Fibroblast of the aortic adventitia (primary cell): ENCODE results near the gene EXOC6B. TPM values are rescaled to one million over a fixed set of nuclear protein-coding genes. Genes with fewer than 3 reads are reported as not detected.

ENCODE experiments used
- DNase-seq: peaks from one replicate; pipeline ENCODE4 v3.0.0-alpha.2; 2010; ENCODE audit warnings: low read depth
- H3K4me3 ChIP-seq: 2 replicates; pipeline ENCODE4 v1.5.1; 2011; ENCODE audit warnings: low read depth, mild to moderate bottlenecking, control low read depth, low read length, moderate library complexity
- total RNA-seq: library from RNA; depleted of rRNA; stranded (reverse); fragments of >200 nt; gene quantifications from 2 replicates; pipeline ENCODE4 v1.2.3, GENCODE V29; 2012; ENCODE audit warnings: low replicate concordance
- TF ChIP-seq, protein P1 (sequence below): IDR thresholded peaks from 2 replicates; pipeline ENCODE4 v1.5.1; 2011; ENCODE audit warnings: mild to moderate bottlenecking, low read length, control low read depth, inconsistent platforms; ENCODE audit not compliant: insufficient read depth

Gene EXOC6B
- total RNA-seq, 1 donor = 30.2 TPM

DNA sequence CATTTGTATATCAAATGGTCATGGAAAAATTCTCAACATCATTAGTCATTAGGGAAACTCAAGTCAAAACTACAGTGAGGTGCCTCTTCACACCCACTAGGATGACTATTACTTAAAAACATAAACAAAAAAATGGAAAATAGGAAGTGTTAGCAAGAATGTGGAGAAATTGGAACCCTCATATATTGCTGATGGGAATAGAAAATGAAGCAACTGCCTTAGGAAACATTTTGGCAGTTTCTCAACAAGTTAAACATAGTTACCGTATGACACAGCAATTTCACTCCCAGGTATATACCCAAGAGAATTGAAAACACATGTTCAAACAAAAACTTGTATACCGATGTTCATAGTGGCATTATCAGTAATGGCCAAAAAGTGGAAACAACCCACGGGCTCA is 660.0 kb downstream of the EXOC6B start:
- DNase-seq = no peak
- no peak overlapping the region for H3K4me3 ChIP-seq

DNA sequence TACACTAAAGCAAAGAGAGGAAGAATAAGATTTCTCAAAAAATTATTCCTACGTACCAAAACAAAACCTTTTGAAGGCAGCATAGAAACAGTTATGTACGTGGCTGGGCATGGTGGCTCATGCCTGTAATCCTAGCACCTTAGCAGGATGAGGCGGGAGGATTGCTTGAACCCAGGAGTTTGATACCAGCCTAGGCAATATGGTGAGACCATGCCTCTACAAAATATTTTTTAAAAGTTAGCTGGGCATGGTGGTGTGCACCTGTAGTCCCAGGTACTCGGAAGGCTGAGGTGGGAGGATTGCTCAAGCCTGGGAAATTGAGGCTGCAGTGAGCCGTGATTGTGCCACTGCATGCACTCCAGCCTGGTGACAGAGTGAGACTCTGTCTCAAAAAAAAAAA is 663.3 kb downstream of the EXOC6B start:
- TF ChIP-seq, protein P1, sequence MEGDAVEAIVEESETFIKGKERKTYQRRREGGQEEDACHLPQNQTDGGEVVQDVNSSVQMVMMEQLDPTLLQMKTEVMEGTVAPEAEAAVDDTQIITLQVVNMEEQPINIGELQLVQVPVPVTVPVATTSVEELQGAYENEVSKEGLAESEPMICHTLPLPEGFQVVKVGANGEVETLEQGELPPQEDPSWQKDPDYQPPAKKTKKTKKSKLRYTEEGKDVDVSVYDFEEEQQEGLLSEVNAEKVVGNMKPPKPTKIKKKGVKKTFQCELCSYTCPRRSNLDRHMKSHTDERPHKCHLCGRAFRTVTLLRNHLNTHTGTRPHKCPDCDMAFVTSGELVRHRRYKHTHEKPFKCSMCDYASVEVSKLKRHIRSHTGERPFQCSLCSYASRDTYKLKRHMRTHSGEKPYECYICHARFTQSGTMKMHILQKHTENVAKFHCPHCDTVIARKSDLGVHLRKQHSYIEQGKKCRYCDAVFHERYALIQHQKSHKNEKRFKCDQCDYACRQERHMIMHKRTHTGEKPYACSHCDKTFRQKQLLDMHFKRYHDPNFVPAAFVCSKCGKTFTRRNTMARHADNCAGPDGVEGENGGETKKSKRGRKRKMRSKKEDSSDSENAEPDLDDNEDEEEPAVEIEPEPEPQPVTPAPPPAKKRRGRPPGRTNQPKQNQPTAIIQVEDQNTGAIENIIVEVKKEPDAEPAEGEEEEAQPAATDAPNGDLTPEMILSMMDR = no peak

More for the DNA sequence above, 660.0 kb downstream of the EXOC6B start:
- TF ChIP-seq, protein P1 = no peak

DNA sequence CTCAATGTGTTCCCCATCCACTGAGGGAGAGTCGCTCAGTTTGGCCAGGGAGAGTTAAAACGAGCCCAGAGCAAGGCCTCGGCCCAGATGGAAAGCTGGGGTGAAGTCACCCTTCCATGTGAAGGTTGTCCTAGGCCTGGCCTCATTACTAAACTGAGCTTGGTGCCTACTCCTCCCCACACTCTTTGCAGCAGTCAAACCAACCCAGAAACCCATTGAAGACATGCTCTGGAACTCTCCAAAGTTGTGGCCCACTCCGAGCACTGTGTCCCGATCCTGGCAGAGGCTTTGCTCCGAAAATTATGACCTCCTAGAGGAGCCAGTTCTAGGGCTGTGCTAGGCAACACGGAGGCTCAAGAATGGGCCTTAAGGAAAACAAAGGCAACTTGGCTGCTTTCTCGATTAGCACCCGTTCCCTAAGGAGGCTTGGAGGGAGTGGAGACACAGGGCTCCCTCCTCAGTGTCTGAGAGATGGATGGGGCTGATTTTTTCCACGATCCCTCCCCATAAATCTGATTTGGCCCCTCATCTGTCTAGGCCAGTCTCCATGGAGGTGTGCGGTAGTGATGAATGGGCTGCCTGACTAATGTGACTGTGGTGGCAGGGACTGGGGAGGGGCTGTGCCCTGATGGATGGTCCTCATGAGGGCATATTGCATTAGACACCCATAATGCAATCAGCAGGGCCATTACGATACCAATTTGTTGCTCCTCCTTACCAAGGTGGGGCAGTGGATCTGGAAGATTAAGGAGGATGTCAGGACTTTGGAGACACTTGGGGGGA is 666.4 kb downstream of the EXOC6B start:
- TF ChIP-seq, protein P1 = no peak
- no peak for DNase-seq
- no peak overlapping the region for H3K4me3 ChIP-seq

More for the DNA sequence above, 663.3 kb downstream of the EXOC6B start:
- H3K4me3 ChIP-seq = no peak overlapping the region
- no peak for DNase-seq

DNA sequence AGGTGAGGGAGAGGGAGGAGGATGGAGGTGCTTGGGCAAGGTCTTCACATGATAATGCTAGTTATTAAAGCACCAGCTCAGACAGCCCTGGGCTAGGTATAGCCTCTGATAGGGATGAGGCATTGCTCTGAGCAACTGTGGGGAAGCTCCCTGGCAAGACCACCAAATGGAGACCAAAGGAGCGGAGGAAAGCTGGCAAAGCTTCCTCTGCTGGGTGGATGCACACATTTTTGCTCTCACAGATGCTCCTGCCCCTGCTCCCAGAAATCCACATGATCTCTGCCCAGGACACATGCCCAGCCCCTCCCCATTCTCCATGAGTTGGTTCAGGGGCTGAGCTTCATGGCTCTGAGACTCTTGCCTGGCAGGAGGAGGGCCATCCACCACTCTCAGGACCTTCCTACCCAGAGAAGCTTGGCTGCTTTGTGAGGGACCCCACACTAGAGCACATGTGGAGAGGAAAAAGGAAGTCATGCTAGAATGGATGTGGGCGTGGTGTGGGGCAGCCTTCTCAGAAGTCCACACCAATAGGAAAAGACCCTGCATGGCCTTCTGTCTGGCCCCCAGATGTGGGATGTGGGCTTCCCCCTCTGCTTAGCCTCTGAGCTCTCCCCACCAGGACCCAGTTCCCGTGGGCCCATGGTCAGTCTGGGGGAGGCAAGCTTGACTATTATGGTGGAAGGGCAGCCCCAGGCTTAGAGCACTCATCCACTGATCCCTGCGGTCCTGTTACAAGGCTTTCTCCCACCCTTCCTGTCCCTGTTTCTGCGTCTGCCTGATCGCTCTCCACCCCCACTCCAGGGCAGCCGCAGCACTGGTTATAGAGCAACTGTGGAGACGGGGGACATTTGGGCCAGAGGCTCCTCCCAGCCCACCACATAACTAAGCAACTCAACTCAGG is 667.7 kb downstream of the EXOC6B start:
- TF ChIP-seq, protein P1 = no peak
- no peak for DNase-seq
- no peak overlapping the region for H3K4me3 ChIP-seq

DNA sequence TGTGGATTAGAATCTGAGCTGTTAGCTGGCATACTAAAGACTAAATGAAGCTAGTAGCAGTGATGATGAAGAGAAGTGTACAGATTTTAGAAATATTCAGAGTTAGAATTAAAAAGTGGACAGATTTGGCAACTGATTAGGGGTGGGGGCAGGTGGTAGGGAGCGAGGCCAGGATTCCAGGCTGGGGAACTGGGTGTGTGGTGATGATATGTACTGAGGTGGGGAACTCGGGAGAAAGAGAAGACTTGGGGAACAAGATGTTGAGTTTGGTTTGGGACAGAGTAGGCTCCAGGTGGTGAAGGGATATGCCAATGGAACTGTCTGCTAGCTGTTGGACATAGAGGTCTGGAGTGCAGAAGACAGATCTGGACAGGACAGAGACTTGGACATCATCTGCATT is 669.0 kb downstream of the EXOC6B start:
- no peak for DNase-seq
- TF ChIP-seq, protein P1 = no peak
- no peak overlapping the region for H3K4me3 ChIP-seq

DNA sequence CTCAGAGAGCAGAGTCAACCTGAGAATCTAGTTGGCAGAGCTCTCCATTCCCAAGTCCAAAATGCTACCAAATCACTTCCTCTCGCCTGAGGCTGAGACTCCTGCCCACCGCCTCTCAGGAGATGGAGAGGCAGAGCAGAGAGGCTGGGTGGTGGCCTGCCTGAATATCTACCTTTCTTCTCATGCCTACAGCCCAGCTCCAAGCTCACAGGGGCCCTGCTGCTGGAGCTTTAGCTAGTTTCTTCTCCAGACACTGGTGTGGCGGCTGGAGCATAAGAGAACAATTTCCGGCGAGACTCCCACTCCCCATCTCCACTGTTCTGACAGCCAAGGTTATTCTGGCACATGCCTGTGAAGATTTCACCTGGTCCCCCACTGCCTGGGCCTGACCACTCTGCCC is 670.1 kb downstream of the EXOC6B start:
- DNase-seq = no peak
- no peak overlapping the region for H3K4me3 ChIP-seq
- TF ChIP-seq, protein P1 = no peak
